ENCODE results near the gene LYRM4.
A peak's percentile ranks its signal among the peaks of the same experiment; 100 is the strongest.

LYRM4 gene

GRCh38 chr6:5279891-5280338 lies 19.2 kb upstream of the LYRM4 start:
- no peak for DNase-seq

GRCh38 chr6:5278565-5279120 lies 17.9 kb upstream of the LYRM4 start:
- no peak for DNase-seq

- no peak for DNase-seq
Observed at GRCh38 chr6:5278047-5278446, 17.3 kb upstream of the LYRM4 start.

- no peak for DNase-seq
Observed at GRCh38 chr6:5277589-5277988, 16.8 kb upstream of the LYRM4 start.

- DNase-seq, result no peak
Observed at GRCh38 chr6:5276581-5276980, 15.8 kb upstream of the LYRM4 start.

- DNase-seq, result no peak
Observed at GRCh38 chr6:5275497-5275896, 14.7 kb upstream of the LYRM4 start.

- DNase-seq, result no peak
Observed at GRCh38 chr6:5274231-5274630, 13.5 kb upstream of the LYRM4 start.

- no peak for DNase-seq
Observed at GRCh38 chr6:5271926-5272325, 11.2 kb upstream of the LYRM4 start.

- DNase-seq, result no peak
Observed at GRCh38 chr6:5270093-5270680, 9.4 kb upstream of the LYRM4 start.

GRCh38 chr6:5266423-5266822 lies 5.7 kb upstream of the LYRM4 start:
- DNase-seq, result no peak

GRCh38 chr6:5261545-5262109 lies 877 bp upstream of the LYRM4 start:
- no peak for DNase-seq

- DNase-seq, result peak; percentile 69 to 76
Observed at GRCh38 chr6:5260111-5260620, 584 bp downstream of the LYRM4 start.

GRCh38 chr6:5259428-5259827 lies 1.3 kb downstream of the LYRM4 start:
- no peak for DNase-seq

- DNase-seq, result no peak
Observed at GRCh38 chr6:5257400-5257799, 3.4 kb downstream of the LYRM4 start.

- no peak for DNase-seq
Observed at GRCh38 chr6:5256952-5257351, 3.8 kb downstream of the LYRM4 start.

GRCh38 chr6:5250911-5251310 lies 9.8 kb downstream of the LYRM4 start:
- DNase-seq, result no peak

GRCh38 chr6:5250451-5250850 lies 10.3 kb downstream of the LYRM4 start:
- DNase-seq, result no peak

GRCh38 chr6:5249451-5250122 lies 11.2 kb downstream of the LYRM4 start:
- no peak for DNase-seq

- no peak for DNase-seq
Observed at GRCh38 chr6:5248302-5249098, 12.2 kb downstream of the LYRM4 start.

- no peak for DNase-seq
Observed at GRCh38 chr6:5247201-5247600, 13.5 kb downstream of the LYRM4 start.

GRCh38 chr6:5246141-5247097 lies 14.3 kb downstream of the LYRM4 start:
- DNase-seq, result no peak

- no peak for DNase-seq
Observed at GRCh38 chr6:5243069-5243468, 17.7 kb downstream of the LYRM4 start.

All from activated CD4-positive, alpha-beta T cell treated with anti-CD3 and anti-CD28 coated beads, Interleukin-2, amount 50 U/mL, for 4 hours (primary cell).